ENCODE data around the gene SHFL. TPM values are rescaled to one million over a fixed set of nuclear protein-coding genes. Genes with fewer than 3 reads are reported as not detected.
A peak's percentile ranks its signal among the peaks of the same experiment; 100 is the strongest.

SHFL gene
- total and polyA plus RNA-seq, 2 of the 8 experiments (the other 6 are each of a cell fraction or from before 2014, with no cell fraction given) = 25.3 to 37.1 TPM

DNA sequence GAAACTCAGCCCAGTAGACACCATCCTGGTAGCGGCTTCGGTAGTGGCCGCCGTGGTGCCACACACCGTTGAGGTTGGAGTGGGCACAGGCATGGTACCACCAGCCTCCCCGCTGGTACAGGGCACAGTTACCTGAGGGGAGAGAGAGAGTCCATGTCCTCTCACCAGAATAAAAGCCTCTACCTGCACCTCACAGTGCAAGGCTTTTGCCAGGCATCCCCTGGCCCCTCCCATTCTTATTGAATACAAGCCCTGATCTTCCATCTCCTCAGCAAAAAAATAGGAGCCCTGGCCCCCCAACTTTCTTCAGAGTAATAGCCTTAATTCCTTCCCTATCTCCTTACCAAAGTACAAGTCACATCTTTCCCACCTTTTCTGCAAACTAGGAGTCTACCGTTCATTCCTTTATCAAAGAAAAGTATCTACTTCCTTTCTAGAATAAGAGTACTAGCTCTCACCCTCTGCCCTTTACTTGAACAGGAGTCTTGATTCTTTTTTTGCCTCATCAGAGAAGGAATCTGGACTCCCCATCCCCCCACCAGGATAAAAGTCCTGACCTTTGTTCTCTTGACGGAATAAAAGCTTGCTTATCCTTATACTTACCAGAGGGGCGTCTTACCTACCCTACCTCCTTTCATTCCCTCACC, 6.7 kb downstream of the SHFL start:
- Histone ChIP-seq H3K23me2 (ENCODE audit: low read depth, low read length) (peaks cover 2% of the 10 kb centered on the region; the same call in 1 of the 2 replicates), H2BK20ac (ENCODE audit: low read length) (no peak overlapping the region), H4K20me1 (replicated peaks in 1 of 2; ENCODE audit: control insufficient read depth in 1 of 2, insufficient read depth in 2 of 2, low read length in 2 of 2) (peaks cover 0 to 6% of the 10 kb centered on the region in 2 experiments), H2BK15ac (ENCODE audit: low read length) (no peak overlapping the region), H2BK5ac (ENCODE audit: low read depth, low read length) (no peak overlapping the region), H2AK5ac (ENCODE audit: low read depth, low read length) (no peak overlapping the region), H3K56ac (replicated peaks; ENCODE audit: insufficient read length, low read depth, low read length) (no peak overlapping the region), H2AFZ (ENCODE audit: low read length) (no peak overlapping the region), H2BK12ac (ENCODE audit: low read depth, low read length) (no peak overlapping the region), H4K5ac (ENCODE audit: insufficient read length, low read depth, low read length) (no peak overlapping the region), H3K4me3 (ENCODE audit: extremely low read depth in 1 of 4, insufficient read depth in 2 of 4, low read depth in 3 of 4, low read length in 4 of 4) (no peak overlapping the region), H3K4me2 (ENCODE audit: insufficient read depth in 1 of 2, low read depth in 2 of 2, low read length in 2 of 2) (no peak overlapping the region), H3K4ac (replicated peaks; ENCODE audit: insufficient read length, low read depth, low read length) (no peak overlapping the region), H3K14ac (ENCODE audit: insufficient read length) (no peak overlapping the region), H3K9me3 (ENCODE audit: insufficient read depth in 2 of 2, low read depth in 1 of 2, low read length in 1 of 2) (peaks cover 0 to 2% of the 10 kb centered on the region in 2 experiments; a peak in 1 of 4 replicates), H3K23ac (ENCODE audit: insufficient read length) (no peak overlapping the region), H4K8ac (ENCODE audit: extremely low read depth, insufficient read depth, low read length) (no peak overlapping the region), H4K91ac (replicated peaks; ENCODE audit: insufficient read length, low read length) (no peak overlapping the region), H3K27ac (ENCODE audit: low read depth, low read length) (no peak overlapping the region), H3K9ac (replicated peaks in 1 of 4; ENCODE audit: extremely low read depth in 1 of 4, low read depth in 3 of 4, low read length in 3 of 4) (no peak overlapping the region), H3K4me1 (replicated peaks in 1 of 4; ENCODE audit: control insufficient read depth in 3 of 4, insufficient read depth in 4 of 4, low read length in 3 of 4) (peaks cover 0 to 6% (median 2%) of the 10 kb centered on the region in 4 experiments; a peak in 3 of 7 replicates), H3K36me3 (ENCODE audit: control insufficient read depth in 2 of 4, insufficient read depth in 4 of 4, low read length in 3 of 4) (peaks cover 0 to 3% (median 1%) of the 10 kb centered on the region in 4 experiments; a peak in 2 of 8 replicates), H3K79me1 (ENCODE audit: low read depth, low read length) (no peaks in the 10 kb centered on the region), H2BK120ac (replicated peaks; ENCODE audit: low read depth, low read length) (no peak overlapping the region), H3K79me2 (ENCODE audit: control insufficient read depth in 1 of 2, insufficient read depth in 2 of 2, low read length in 2 of 2) (no peaks in the 10 kb centered on the region), H3K18ac (ENCODE audit: extremely low read depth, low read length) (no peak overlapping the region), H3K27me3 (replicated peaks in 1 of 4; ENCODE audit: control insufficient read depth in 3 of 4, extremely low read depth in 1 of 4, insufficient read depth in 3 of 4, low read length in 3 of 4) (peaks cover 8 to 29% (median 23%) of the 10 kb centered on the region in 4 experiments)
- CTCF ChIA-PET (ENCODE audit: partially characterized antibody) = interaction anchor here (0.7 to 1.1 kb wide), 2 partner anchors 9 to 65 kb away, joined by 3 to 4 read pairs; no protein-coding TSS in a partner anchor
- FAIRE-seq (no peak), DNase-seq (ENCODE audit: low read depth in 1 of 2, low spot score in 2 of 2) (no peak)
- POLR2A ChIA-PET (ENCODE audit: partially characterized antibody) = interaction anchor here (1.2 to 15.1 kb wide), 3 partner anchors 10 to 31 kb away, joined by 4 to 240 read pairs (median 7); partner anchors contain the start of genes ANGPTL6, P2RY11 and PPAN
- TF ChIP-seq BACH1 (IDR thresholded peaks at IDR 0.05; ENCODE audit: low read length) (no peak), KDM1A (IDR thresholded peaks at IDR 0.05; ENCODE audit: borderline replicate concordance, low read length) (peak; percentile 86), CBX8 (IDR thresholded peaks at IDR 0.05; ENCODE audit: borderline replicate concordance, low read depth, low read length) (no peak), JUND (IDR thresholded peaks at IDR 0.05; ENCODE audit: low read length) (no peak), USF2 (IDR thresholded peaks at IDR 0.05; ENCODE audit: low read length) (no peak), POU5F1 (IDR thresholded peaks at IDR 0.05; ENCODE audit: low read depth, low read length) (no peak), SIN3A (conservative IDR thresholded peaks at IDR 0.05 in 1 of 2, IDR thresholded peaks at IDR 0.05 in 1 of 2; ENCODE audit: low read depth in 1 of 2, low read length in 2 of 2) (0 out of 4 replicates have a peak, but pooled peaks of 1 of the 2 experiments have one; percentile 50)
- 84% methylated on average over 9 of the region's 9 CpGs; no CpG with 5 or more reads in 1 of the 2 experiments for WGBS, 2 experiments (ENCODE audit: extremely low coverage in 1 of 2, insufficient coverage in 1 of 2, insufficient read length in 1 of 2, insufficient replicate concordance in 2 of 2, low coverage in 1 of 2, low lambda C conversion rate in 2 of 2, missing lambda C conversion rate in 1 of 2)
